GM23248 (cell line): ENCODE data around the gene C17orf114.

Experiments
- DNase-seq: peaks from one replicate; pipeline ENCODE4 v3.0.0-alpha.2; 2015
- H2AFZ ChIP-seq: fragments of 200-600 bp; sonication (generic); 2 replicates; pipeline ENCODE4 v1.6.1; 2016; ENCODE audit warnings: antibody characterized with exemption
- H3F3A ChIP-seq: fragments of 200-600 bp; sonication (generic); 2 replicates; pipeline ENCODE4 v1.6.1; 2016; ENCODE audit warnings: mild to moderate bottlenecking, antibody characterized with exemption, mixed run types; ENCODE audit not compliant: insufficient read depth
- H3K27ac ChIP-seq: fragments of 200-600 bp; sonication (generic); 2 replicates; pipeline ENCODE4 v1.5.1; 2016; ENCODE audit warnings: mild to moderate bottlenecking
- H3K27me3 ChIP-seq: fragments of 200-600 bp; sonication (generic); replicated peaks from 2 replicates; pipeline ENCODE4 v1.6.1; 2016; ENCODE audit warnings: mild to moderate bottlenecking; ENCODE audit not compliant: insufficient read depth
- H3K36me3 ChIP-seq: fragments of 200-600 bp; sonication (generic); 2 replicates; pipeline ENCODE4 v1.6.1; 2016; ENCODE audit warnings: low read depth, mild to moderate bottlenecking
- H3K4me1 ChIP-seq: fragments of 200-600 bp; sonication (generic); 2 replicates; pipeline ENCODE4 v1.6.1; 2016; ENCODE audit warnings: mild to moderate bottlenecking; ENCODE audit not compliant: insufficient read depth
- H3K4me2 ChIP-seq: fragments of 200-600 bp; sonication (generic); one replicate; pipeline ENCODE4 v1.6.1; 2016; ENCODE audit warnings: mild to moderate bottlenecking; ENCODE audit not compliant: unreplicated experiment
- H3K4me3 ChIP-seq: fragments of 200-600 bp; sonication (generic); 2 replicates; pipeline ENCODE4 v1.5.1; 2016; ENCODE audit warnings: mild to moderate bottlenecking
- H3K79me2 ChIP-seq: fragments of 200-600 bp; sonication (generic); 2 replicates; pipeline ENCODE4 v1.6.1; 2016; ENCODE audit warnings: mild to moderate bottlenecking; ENCODE audit not compliant: insufficient read depth
- H3K9ac ChIP-seq: fragments of 200-600 bp; sonication (generic); 2 replicates; pipeline ENCODE4 v1.6.1; 2016; ENCODE audit warnings: mild to moderate bottlenecking
- H3K9me2 ChIP-seq: fragments of 200-600 bp; sonication (generic); 2 replicates; pipeline ENCODE4 v1.6.1; 2016; ENCODE audit warnings: mixed run types, mild to moderate bottlenecking, moderate library complexity; ENCODE audit not compliant: insufficient read depth
- H3K9me3 ChIP-seq: fragments of 200-600 bp; sonication (generic); one replicate; pipeline ENCODE4 v1.6.1; 2017; ENCODE audit warnings: low read depth
- H4K20me1 ChIP-seq: fragments of 200-600 bp; sonication (generic); 2 replicates; pipeline ENCODE4 v1.6.0; 2016; ENCODE audit not compliant: insufficient read depth
- EZH2 ChIP-seq: fragments of 200-600 bp; sonication (generic); IDR thresholded peaks from 2 replicates; pipeline ENCODE4 v1.6.1; 2018; ENCODE audit warnings: antibody characterized with exemption, mild to moderate bottlenecking; ENCODE audit not compliant: insufficient read depth, poor library complexity, severe bottlenecking
- EZH2phosphoT487 ChIP-seq: fragments of 200-600 bp; sonication (generic); IDR thresholded peaks from 2 replicates; pipeline ENCODE4 v1.6.1; 2018; ENCODE audit warnings: antibody characterized with exemption, moderate library complexity, mild to moderate bottlenecking, low read depth; ENCODE audit not compliant: insufficient read depth
- WGBS, 2 experiments: methylation state at CpG; one replicate each; pipeline ENCODE4 v1.1.6; 2015 to 2017; ENCODE audit warnings: low lambda C conversion rate in 2 of 2, low coverage in 1 of 2; ENCODE audit errors: missing lambda C conversion rate in 2 of 2; 5-methylcytosine and 5-hydroxymethylcytosine counted together
- in situ Hi-C: fragments of 300-500 bp; cut with MboI; formaldehyde crosslinking; loops from 2 replicates; pipeline ENCODE4 v1.15.0; 2020

Gene C17orf114

DNA sequence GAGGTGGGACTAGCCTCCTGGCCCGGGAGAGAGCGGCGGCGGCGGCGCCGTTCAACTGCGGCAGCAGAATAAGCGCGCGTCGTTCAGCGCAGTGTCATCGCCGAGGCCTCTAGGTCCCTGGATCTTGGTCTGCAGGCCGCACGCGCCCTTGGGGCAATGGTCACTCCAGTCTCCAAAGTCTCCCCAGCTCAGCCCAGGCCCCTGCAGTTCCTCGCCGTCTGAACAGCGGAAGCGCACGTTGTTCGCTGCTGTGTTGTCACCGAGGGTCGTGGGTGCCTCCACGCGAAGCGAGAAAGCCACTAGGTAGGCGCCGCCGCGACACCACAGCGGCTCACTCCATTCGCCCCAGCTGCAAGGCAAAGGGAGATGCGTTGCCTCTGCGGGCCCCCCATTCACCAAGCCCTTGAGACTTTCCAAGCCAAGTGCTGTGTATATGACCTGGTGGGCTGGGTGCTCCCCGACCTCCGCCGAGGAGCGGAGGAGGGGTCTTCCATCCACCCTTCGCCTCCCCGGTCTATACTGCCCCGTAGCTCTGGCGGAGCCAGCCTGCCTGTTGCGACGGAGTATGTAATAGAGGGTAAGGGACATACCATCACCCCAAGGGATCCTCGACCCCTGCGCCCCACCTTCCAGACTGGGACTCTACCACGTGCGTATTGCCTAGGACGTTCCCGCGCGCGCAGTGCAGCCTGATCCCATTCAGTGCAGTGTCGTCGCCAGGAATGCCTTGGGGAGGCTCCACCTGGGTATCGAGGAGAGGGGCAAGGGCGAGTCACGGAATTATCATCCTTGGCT, 16.6 kb downstream of the C17orf114 start:
- peak overlapping the region; percentile 88 for H3K4me2 ChIP-seq
- H3K9ac ChIP-seq, result peak overlapping the region; percentile 6; the same call in 1 of the 2 replicates
- H3K36me3 ChIP-seq, result no peaks in the 10 kb centered on the region
- H3K79me2 ChIP-seq, result no peaks in the 10 kb centered on the region
- H3K9me2 ChIP-seq, result no peaks in the 10 kb centered on the region
- in situ Hi-C loops, result no loop called here
- H3K4me1 ChIP-seq, result peaks cover 19% of the 10 kb centered on the region; the same call in 1 of the 2 replicates
- peaks cover 23% of the 10 kb centered on the region for H3K27me3 ChIP-seq
- TF ChIP-seq EZH2phosphoT487 (no peak), EZH2 (no peak)
- WGBS, 2 experiments, result 10 to 15% methylated on average over 52 to 61 of the region's 61 CpGs
- H3F3A ChIP-seq, result peaks cover 12% of the 10 kb centered on the region
- H2AFZ ChIP-seq, result peak overlapping the region; percentile 84
- DNase-seq, result peak; percentile 50
- peak overlapping the region; percentile 64 for H3K4me3 ChIP-seq
- H3K9me3 ChIP-seq, result no peaks in the 10 kb centered on the region
- no peak overlapping the region for H3K27ac ChIP-seq
- H4K20me1 ChIP-seq, result no peaks in the 10 kb centered on the region

DNA sequence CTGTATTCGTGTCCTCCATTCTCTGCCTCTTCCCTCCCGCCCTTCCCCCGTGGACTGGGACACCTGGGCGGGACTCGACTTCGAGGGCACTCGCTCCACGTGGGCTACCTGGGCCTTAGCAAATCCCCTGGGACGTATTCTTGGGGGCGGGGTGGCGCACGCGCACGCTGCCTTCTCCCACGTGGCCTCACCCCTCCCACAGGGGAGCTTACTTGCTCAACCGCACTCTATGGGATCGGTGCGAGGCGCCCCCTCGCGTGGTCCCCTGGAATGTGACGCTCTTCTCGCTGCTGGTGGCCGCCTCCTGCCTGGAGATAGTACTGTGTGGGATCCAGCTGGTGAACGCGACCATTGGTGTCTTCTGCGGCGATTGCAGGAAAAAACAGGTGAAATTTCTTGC, 19.5 kb downstream of the C17orf114 start:
- 14 to 22% methylated on average over 20 to 28 of the region's 28 CpGs for WGBS, 2 experiments
- H4K20me1 ChIP-seq, result no peaks in the 10 kb centered on the region
- H2AFZ ChIP-seq, result no peak overlapping the region

DNA sequence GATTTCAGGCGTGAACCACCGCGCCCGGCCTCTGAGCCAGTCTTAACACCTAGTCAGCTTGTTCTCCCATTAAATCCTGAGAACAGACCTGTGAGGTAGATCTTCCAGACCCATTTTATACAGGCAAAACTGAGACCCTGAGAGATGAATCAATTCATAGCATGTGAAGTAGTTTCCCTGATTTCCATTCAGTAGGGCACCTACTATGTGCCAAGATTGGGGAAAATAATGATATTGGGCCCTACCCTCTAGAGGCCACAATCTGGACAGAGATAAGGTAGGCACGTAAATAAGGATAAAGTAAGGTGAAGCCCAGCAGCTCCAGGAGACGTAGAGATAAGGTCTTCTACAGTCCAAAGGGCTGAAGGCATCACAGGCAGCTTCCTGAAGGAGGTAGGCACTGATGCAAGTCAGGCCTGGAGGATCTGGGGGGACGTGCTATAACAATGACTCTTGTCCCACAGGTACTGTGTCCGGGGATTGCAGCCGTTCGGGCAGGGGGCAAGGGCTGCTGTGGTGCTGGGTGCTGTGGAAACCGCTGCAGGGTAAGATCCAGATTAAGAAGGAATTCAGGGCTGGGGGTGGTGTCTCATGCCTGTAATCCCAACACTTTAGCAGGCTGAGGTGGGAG, 21.7 kb downstream of the C17orf114 start:
- Histone ChIP-seq H3K9ac (no peak overlapping the region), H3K27ac (no peak overlapping the region), H3K4me2 (no peak overlapping the region), H3K4me1 (0 out of 2 replicates have a peak, but pooled peaks cover 2% of the 10 kb centered on the region), H3K4me3 (no peak overlapping the region), H3K36me3 (no peaks in the 10 kb centered on the region), H4K20me1 (no peaks in the 10 kb centered on the region), H3K79me2 (no peaks in the 10 kb centered on the region), H3K9me3 (no peaks in the 10 kb centered on the region), H3K27me3 (peaks cover 23% of the 10 kb centered on the region), H3F3A (no peaks in the 10 kb centered on the region), H3K9me2 (no peaks in the 10 kb centered on the region), H2AFZ (no peak overlapping the region)
- in situ Hi-C loops, result no loop called here
- TF ChIP-seq EZH2phosphoT487, result no peak
- no peak for TF ChIP-seq EZH2
- WGBS, 2 experiments, result 48% methylated on average over 11 of the region's 11 CpGs
- DNase-seq, result no peak

More for the DNA sequence above, 19.5 kb downstream of the C17orf114 start:
- H3K4me1 ChIP-seq, result peaks cover 14% of the 10 kb centered on the region; the same call in 1 of the 2 replicates
- DNase-seq, result no peak
- H3K27me3 ChIP-seq, result peaks cover 23% of the 10 kb centered on the region
- H3K79me2 ChIP-seq, result no peaks in the 10 kb centered on the region
- no peaks in the 10 kb centered on the region; the same call in 1 of the 2 replicates for H3F3A ChIP-seq
- no peak overlapping the region for H3K27ac ChIP-seq
- no peak overlapping the region for H3K4me3 ChIP-seq
- H3K9me3 ChIP-seq, result no peaks in the 10 kb centered on the region
- no peaks in the 10 kb centered on the region for H3K9me2 ChIP-seq
- in situ Hi-C loops, result no loop called here
- no peaks in the 10 kb centered on the region for H3K36me3 ChIP-seq
- no peak overlapping the region for H3K9ac ChIP-seq
- TF ChIP-seq EZH2phosphoT487, result no peak
- no peak overlapping the region for H3K4me2 ChIP-seq

DNA sequence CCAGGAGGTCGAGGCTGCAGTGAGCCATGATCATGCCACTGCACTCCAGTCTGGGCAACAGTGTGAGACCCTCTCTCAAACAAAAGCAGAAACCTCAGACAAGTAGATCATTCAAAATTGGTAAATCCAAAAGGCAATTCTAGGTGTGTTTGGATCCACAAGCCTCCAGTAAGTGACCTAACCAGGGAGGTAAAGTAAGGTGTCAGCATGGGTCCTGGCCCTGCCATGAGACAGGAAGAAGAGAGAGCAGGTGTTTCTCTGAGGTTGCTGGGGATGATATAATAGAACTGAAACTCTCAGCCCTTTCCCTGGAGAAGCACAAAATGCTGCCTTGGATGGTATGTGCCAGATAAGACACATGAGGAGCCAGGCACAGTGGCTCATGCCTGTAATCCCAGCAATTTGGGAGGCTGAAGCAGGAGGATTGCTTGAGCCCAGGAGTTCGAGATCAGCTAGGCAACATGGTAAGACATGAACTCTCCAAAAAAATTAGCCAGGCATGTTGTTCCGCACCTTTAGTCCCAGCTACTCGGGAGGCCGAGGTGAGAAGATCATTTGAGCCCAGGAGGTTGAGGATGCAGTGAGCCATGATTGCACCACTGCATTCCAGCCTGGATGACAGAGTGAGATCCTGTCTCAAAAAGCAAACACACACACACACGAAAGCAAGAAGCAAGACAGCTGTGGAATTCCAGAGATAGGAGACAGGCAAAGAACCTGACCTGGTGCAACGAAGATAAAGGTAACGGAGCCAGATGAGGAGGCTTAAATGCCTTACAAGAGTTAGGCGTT, 24.0 kb downstream of the C17orf114 start:
- H2AFZ ChIP-seq, result no peak overlapping the region
- H3K9me3 ChIP-seq, result no peaks in the 10 kb centered on the region
- H3K9me2 ChIP-seq, result no peaks in the 10 kb centered on the region
- peaks cover 15% of the 10 kb centered on the region for H3K27me3 ChIP-seq
- no peak overlapping the region for H3K4me3 ChIP-seq
- H3K4me2 ChIP-seq, result no peak overlapping the region
- H3F3A ChIP-seq, result no peaks in the 10 kb centered on the region
- no peaks in the 10 kb centered on the region for H3K4me1 ChIP-seq
- H3K36me3 ChIP-seq, result no peaks in the 10 kb centered on the region
- DNase-seq, result peak; percentile 10
- no peaks in the 10 kb centered on the region for H4K20me1 ChIP-seq
- no peaks in the 10 kb centered on the region for H3K79me2 ChIP-seq
- in situ Hi-C loops, result no loop called here
- no peak overlapping the region for H3K9ac ChIP-seq
- WGBS, 2 experiments, result 54 to 60% methylated on average over 9 of the region's 9 CpGs
- no peak overlapping the region for H3K27ac ChIP-seq
- no peak for TF ChIP-seq EZH2
- TF ChIP-seq EZH2phosphoT487, result no peak
